HepG2 (cell line): ENCODE measurements around the gene GNAZ. TPM values are rescaled to one million over a fixed set of nuclear protein-coding genes. Genes with fewer than 3 reads are reported as not detected.

ENCODE experiments used
- AGO1 ChIP-seq: fragments of 200-400 bp; formaldehyde crosslinking; IDR thresholded peaks from 2 replicates; pipeline ENCODE4 v1.6.1; 2017; ENCODE audit warnings: mild to moderate bottlenecking, low read depth, low read length, moderate library complexity; ENCODE audit not compliant: poor library complexity, severe bottlenecking
- ARNT2 ChIP-seq: sonication (generic); formaldehyde crosslinking; IDR thresholded peaks from 2 replicates; pipeline ENCODE4 v1.8.0; 2022; ENCODE audit warnings: mild to moderate bottlenecking, low read depth, missing genetic modification reagents, moderate library complexity
- CCDC6 ChIP-seq: sonication (generic); formaldehyde crosslinking; IDR thresholded peaks from 2 replicates; pipeline ENCODE4 v1.8.1; 2022; ENCODE audit warnings: mild to moderate bottlenecking, missing genetic modification reagents, moderate library complexity
- ELF3 ChIP-seq: IDR thresholded peaks from 2 replicates; pipeline ENCODE4 v1.6.1; 2016; ENCODE audit warnings: missing genetic modification reagents, missing compliant biosample characterization
- ERF ChIP-seq: IDR thresholded peaks from 2 replicates; pipeline ENCODE4 v1.6.1; 2018; ENCODE audit warnings: missing biosample characterization, missing genetic modification reagents
- GTF2F1 ChIP-seq: fragments of 150-350 bp; IDR thresholded peaks from 2 replicates; pipeline ENCODE4 v1.6.1; 2014; ENCODE audit warnings: low read length
- HMGA1 ChIP-seq: sonication (generic); formaldehyde crosslinking; conservative IDR thresholded peaks from 2 replicates; pipeline ENCODE4 v1.4.0; 2020; ENCODE audit warnings: missing genetic modification reagents
- HOXA3 ChIP-seq: sonication (generic); formaldehyde crosslinking; IDR thresholded peaks from 2 replicates; pipeline ENCODE4 v1.5.0; 2020; ENCODE audit warnings: missing genetic modification reagents
- KAT2B ChIP-seq: fragments of 150-350 bp; IDR thresholded peaks from 2 replicates; pipeline ENCODE4 v1.6.1; 2014; ENCODE audit warnings: low read depth, low read length, borderline replicate concordance
- KLF16 ChIP-seq, 2 experiments: sonication (generic) in 1 of 2; formaldehyde crosslinking in 1 of 2; IDR thresholded peaks; 2 replicates each; pipeline versions ENCODE4 v1.6.1 to v1.8.0; 2016 to 2023; ENCODE audit warnings: missing genetic modification reagents in 2 of 2, missing compliant biosample characterization in 1 of 2
- MED8 ChIP-seq: sonication (generic); formaldehyde crosslinking; IDR thresholded peaks from 2 replicates; pipeline ENCODE4 v1.8.1; 2023; ENCODE audit warnings: mild to moderate bottlenecking, missing genetic modification reagents; ENCODE audit not compliant: insufficient replicate concordance
- MIXL1 ChIP-seq: IDR thresholded peaks from 2 replicates; pipeline ENCODE4 v1.6.1; 2016
- NFATC3 ChIP-seq: sonication (generic); formaldehyde crosslinking; IDR thresholded peaks from 2 replicates; pipeline ENCODE4 v1.5.1; 2020; ENCODE audit warnings: mild to moderate bottlenecking, missing genetic modification reagents
- NFE2L1 ChIP-seq: sonication (generic); formaldehyde crosslinking; IDR thresholded peaks from 2 replicates; pipeline ENCODE4 v1.4.0; 2020; ENCODE audit warnings: missing genetic modification reagents, mild to moderate bottlenecking, borderline replicate concordance
- NR1H2 ChIP-seq: sonication (generic); formaldehyde crosslinking; IDR thresholded peaks from 2 replicates; pipeline ENCODE4 v1.8.1; 2022; ENCODE audit warnings: low read depth, missing genetic modification reagents, borderline replicate concordance
- RBFOX2 ChIP-seq: fragments of 200-400 bp; formaldehyde crosslinking; IDR thresholded peaks from 2 replicates; pipeline ENCODE4 v1.6.1; 2017; ENCODE audit warnings: low read depth, mild to moderate bottlenecking, low read length
- SRSF1 ChIP-seq: fragments of 200-400 bp; formaldehyde crosslinking; optimal IDR thresholded peaks from 2 replicates; pipeline ENCODE3; 2017; ENCODE audit warnings: mild to moderate bottlenecking, low read depth, low read length, moderate library complexity
- TCF12 ChIP-seq, 2 experiments: fragments of 450-650 bp in 1 of 2; sonication (generic) in 1 of 2; formaldehyde crosslinking in 1 of 2; IDR thresholded peaks; 2 replicates each; pipeline versions ENCODE4 v1.6.1 to v1.8.0; 2017 to 2022; ENCODE audit warnings: antibody characterized with exemption in 1 of 2, mild to moderate bottlenecking in 1 of 2, missing genetic modification reagents in 1 of 2, moderate library complexity in 1 of 2
- XRCC5 ChIP-seq: fragments of 200-400 bp; formaldehyde crosslinking; optimal IDR thresholded peaks from 2 replicates; pipeline ENCODE3; 2017; ENCODE audit warnings: mild to moderate bottlenecking, low read length
- ZBTB8A ChIP-seq: sonication (generic); formaldehyde crosslinking; IDR thresholded peaks from 2 replicates; pipeline ENCODE4 v1.4.0; 2020; ENCODE audit warnings: mild to moderate bottlenecking, low read depth, missing genetic modification reagents, borderline replicate concordance
- ZEB1 ChIP-seq: IDR thresholded peaks from 2 replicates; pipeline ENCODE4 v1.6.1; 2012; ENCODE audit warnings: mild to moderate bottlenecking, low read depth, inconsistent platforms; ENCODE audit not compliant: insufficient replicate concordance
- ZFP91 ChIP-seq: sonication (generic); formaldehyde crosslinking; IDR thresholded peaks from 2 replicates; pipeline ENCODE4 v1.9.0; 2022; ENCODE audit warnings: missing genetic modification reagents, mild to moderate bottlenecking, borderline replicate concordance
- ZNF256 ChIP-seq: sonication (generic); formaldehyde crosslinking; conservative IDR thresholded peaks from 2 replicates; pipeline ENCODE4 v1.4.0; 2020; ENCODE audit warnings: missing genetic modification reagents
- ZNF263 ChIP-seq: sonication (generic); formaldehyde crosslinking; IDR thresholded peaks from 2 replicates; pipeline ENCODE4 v1.4.0; 2020; ENCODE audit warnings: missing genetic modification reagents
- ZNF432 ChIP-seq: sonication (generic); formaldehyde crosslinking; IDR thresholded peaks from 2 replicates; pipeline ENCODE4 v1.5.0; 2020; ENCODE audit warnings: missing genetic modification reagents, mild to moderate bottlenecking, borderline replicate concordance
- ZNF672 ChIP-seq: sonication (generic); formaldehyde crosslinking; IDR thresholded peaks from 2 replicates; pipeline ENCODE4 v1.8.1; 2022; ENCODE audit warnings: missing genetic modification reagents
- ZNF792 ChIP-seq: IDR thresholded peaks from 2 replicates; pipeline ENCODE4 v1.6.1; 2016
- ZSCAN21 ChIP-seq: sonication (generic); formaldehyde crosslinking; IDR thresholded peaks from 2 replicates; pipeline ENCODE4 v1.8.0; 2022; ENCODE audit warnings: mild to moderate bottlenecking, missing genetic modification reagents, moderate library complexity, borderline replicate concordance
- ZSCAN22 ChIP-seq: sonication (generic); formaldehyde crosslinking; IDR thresholded peaks from 2 replicates; pipeline ENCODE4 v1.4.0; 2020; ENCODE audit warnings: mild to moderate bottlenecking, missing genetic modification reagents
- polyA plus RNA-seq, 8 experiments: library from polyadenylated mRNA; depleted of rRNA in 3 of 8; stranded (reverse) in 7 of 8; unstranded in 1 of 8; fragments of >200 nt; fragmentation: Illumina TruSeq in 4 of 8; extraction: Trizol in 4 of 8; gene quantifications; 2 replicates each; pipeline versions ENCODE4 v1.2.1 to v1.2.3, GENCODE V29; 2011 to 2016; ENCODE audit warnings: low read depth in 4 of 8, missing spikeins in 1 of 8, mixed read lengths in 1 of 8; ENCODE audit not compliant: insufficient read depth in 1 of 8
- total RNA-seq, 5 experiments: library from RNA; depleted of rRNA; stranded (reverse); fragments of >200 nt; fragmentation: Illumina TruSeq; extraction: Trizol; gene quantifications; 2 replicates each; pipeline ENCODE4 v1.2.3, GENCODE V29; 2016; ENCODE audit warnings: low read depth in 1 of 5
- TF ChIP-seq, protein P1 (sequence below), 2 experiments: fragments of 450-650 bp in 1 of 2; sonication (generic) in 1 of 2; formaldehyde crosslinking; IDR thresholded peaks; 2 replicates each; pipeline versions ENCODE4 v1.5.0 to v1.8.0; 2020 to 2022; ENCODE audit warnings: mild to moderate bottlenecking in 1 of 2, missing genetic modification reagents in 1 of 2

The GNAZ gene
- total and polyA plus RNA-seq, 2 of the 13 experiments (the other 11 are each of a cell fraction or from before 2014, with no cell fraction given): 11.4 to 22.3 TPM

GRCh38 chr22:23152238-23153114, 82.2 kb downstream of the GNAZ start (continued):
- TF ChIP-seq TCF12 (IDR thresholded peaks at IDR 0.05): no peak
- no peak for TF ChIP-seq TCF12 (CRISPR knock-in tag; IDR thresholded peaks at IDR 0.05)
- TF ChIP-seq ELF3 (CRISPR knock-in tag): peak; percentile 79; the same call in 1 of the 2 replicates
- TF ChIP-seq ZSCAN21: no peak
- TF ChIP-seq ARNT2 (CRISPR knock-in tag): no peak
- no peak for TF ChIP-seq ZFP91 (CRISPR knock-in tag)
- TF ChIP-seq ZNF432 (CRISPR knock-in tag): no peak
- no peak for TF ChIP-seq HMGA1 (CRISPR knock-in tag)
- TF ChIP-seq ZSCAN22: no peak
- TF ChIP-seq SRSF1: no peak
- no peak for TF ChIP-seq AGO1
- TF ChIP-seq XRCC5: no peak
- TF ChIP-seq NR1H2 (CRISPR knock-in tag): no peak
- TF ChIP-seq ZNF672 (CRISPR knock-in tag): no peak
- TF ChIP-seq CCDC6 (CRISPR knock-in tag): no peak
- TF ChIP-seq NFE2L1 (CRISPR knock-in tag): no peak
- TF ChIP-seq MIXL1: peak; percentile 47; the same call in 1 of the 2 replicates
- peak; percentile 60; the same call in 1 of the 2 replicates for TF ChIP-seq ERF (CRISPR knock-in tag)
- TF ChIP-seq ZEB1: no peak
- no peak for TF ChIP-seq ZNF263 (CRISPR knock-in tag)
- no peak for TF ChIP-seq KAT2B
- no peak for TF ChIP-seq KLF16 (CRISPR knock-in tag; IDR thresholded peaks at IDR 0.05)
- TF ChIP-seq ZBTB8A (CRISPR knock-in tag): no peak
- TF ChIP-seq, protein P1, sequence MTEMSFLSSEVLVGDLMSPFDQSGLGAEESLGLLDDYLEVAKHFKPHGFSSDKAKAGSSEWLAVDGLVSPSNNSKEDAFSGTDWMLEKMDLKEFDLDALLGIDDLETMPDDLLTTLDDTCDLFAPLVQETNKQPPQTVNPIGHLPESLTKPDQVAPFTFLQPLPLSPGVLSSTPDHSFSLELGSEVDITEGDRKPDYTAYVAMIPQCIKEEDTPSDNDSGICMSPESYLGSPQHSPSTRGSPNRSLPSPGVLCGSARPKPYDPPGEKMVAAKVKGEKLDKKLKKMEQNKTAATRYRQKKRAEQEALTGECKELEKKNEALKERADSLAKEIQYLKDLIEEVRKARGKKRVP (CRISPR knock-in tag; IDR thresholded peaks at IDR 0.05): no peak
- TF ChIP-seq NFATC3: no peak
- no peak for TF ChIP-seq MED8 (CRISPR knock-in tag)
- TF ChIP-seq HOXA3 (CRISPR knock-in tag): peak; percentile 71
- no peak for TF ChIP-seq RBFOX2
- TF ChIP-seq ZNF792 (CRISPR knock-in tag): no peak
- no peak for TF ChIP-seq ZNF256 (CRISPR knock-in tag)
- no peak for TF ChIP-seq GTF2F1
